DLD1 (cell line): Measurements from ENCODE around the gene AUTS2.

Experiments used
- in situ Hi-C: cut with HindIII; loops from 2 replicates; pipeline ENCODE4 v1.10.0; 2017; ENCODE audit warnings: low sequenced_read_pairs

Gene AUTS2

GRCh38 chr7:70463352-70463938 lies 865.2 kb downstream of the AUTS2 start:
- in situ Hi-C loops: no loop called here

- in situ Hi-C loops: no loop called here
Measured at GRCh38 chr7:70466725-70467364, 868.6 kb downstream of the AUTS2 start.

DNA sequence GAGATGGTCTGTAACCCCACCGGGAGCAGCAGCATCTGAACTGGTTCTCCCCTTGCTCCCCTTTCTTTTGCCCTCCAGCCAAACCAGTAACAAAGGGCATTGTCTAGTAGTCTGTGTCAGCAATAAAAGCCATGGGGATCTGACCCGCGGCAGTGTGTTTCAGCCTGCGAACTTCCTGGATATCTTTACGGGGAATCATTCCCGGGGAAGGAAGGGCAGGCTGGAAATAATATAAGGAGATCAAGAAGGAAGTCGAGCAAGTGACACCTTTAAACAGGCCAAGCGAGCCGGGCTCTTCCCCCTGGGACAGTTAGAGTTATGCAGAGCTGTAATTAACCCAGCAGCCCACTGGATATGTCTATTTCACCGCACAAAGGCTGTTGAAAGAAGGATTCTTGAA lies 872.5 kb downstream of the AUTS2 start:
- in situ Hi-C loops: no loop called here

DNA sequence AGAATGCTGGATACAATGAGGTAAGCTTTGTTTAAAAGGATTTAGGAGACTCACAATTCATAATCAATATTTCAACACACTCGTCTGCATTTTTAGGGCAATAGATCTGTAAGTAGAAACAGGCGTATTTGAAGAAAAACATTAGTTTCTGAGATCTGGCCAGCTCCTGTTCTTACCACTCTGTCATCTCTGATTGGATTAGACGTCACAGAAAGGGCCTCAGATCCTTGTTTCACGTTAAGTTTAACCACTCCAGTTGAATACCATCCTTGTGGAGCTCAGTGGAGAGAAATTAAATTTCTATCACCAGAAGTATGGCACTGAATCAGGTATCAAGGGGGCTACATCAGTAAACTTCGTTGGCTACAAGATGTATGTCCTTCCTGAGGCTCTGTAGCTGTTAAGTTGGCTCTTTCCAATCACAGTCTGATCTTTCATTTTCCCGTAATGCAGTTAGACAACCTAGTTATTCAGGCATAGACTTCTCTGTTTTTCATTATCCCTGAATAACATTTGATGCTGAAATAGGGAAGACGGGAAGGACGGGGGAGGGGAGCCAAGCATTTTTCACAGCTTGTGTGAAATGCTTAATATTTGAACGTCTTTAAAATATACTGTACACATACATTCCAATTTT lies 874.4 kb downstream of the AUTS2 start:
- in situ Hi-C loops: no loop called here

DNA sequence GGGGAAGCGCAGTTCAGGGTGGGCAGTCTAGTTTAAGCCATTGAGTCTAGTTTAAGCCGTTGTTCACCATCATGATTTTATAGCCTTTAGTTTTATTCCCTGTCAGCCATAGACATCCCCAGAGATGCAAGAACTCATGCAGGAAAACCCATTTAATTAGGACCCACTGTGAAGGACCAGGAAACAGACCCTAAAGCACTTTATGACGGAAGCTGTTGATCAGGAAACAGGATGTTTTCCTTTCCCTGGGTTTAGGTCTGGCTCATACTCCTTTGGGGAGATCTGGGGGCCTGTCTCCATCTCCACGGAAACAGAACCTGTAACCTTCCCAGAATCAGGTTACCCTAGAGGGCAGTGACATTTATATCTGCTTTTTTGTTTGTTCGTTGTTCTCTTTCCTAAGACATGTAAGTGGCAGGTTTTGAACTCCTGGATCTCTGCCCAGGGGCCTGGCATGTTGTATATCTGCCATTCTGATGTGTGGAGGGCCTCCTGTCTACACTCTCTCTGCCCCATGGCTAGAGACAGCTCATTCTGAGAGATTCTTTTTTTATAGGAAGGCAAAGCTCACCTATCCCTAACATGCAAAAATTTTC lies 876.5 kb downstream of the AUTS2 start:
- in situ Hi-C loops: no loop called here

DNA sequence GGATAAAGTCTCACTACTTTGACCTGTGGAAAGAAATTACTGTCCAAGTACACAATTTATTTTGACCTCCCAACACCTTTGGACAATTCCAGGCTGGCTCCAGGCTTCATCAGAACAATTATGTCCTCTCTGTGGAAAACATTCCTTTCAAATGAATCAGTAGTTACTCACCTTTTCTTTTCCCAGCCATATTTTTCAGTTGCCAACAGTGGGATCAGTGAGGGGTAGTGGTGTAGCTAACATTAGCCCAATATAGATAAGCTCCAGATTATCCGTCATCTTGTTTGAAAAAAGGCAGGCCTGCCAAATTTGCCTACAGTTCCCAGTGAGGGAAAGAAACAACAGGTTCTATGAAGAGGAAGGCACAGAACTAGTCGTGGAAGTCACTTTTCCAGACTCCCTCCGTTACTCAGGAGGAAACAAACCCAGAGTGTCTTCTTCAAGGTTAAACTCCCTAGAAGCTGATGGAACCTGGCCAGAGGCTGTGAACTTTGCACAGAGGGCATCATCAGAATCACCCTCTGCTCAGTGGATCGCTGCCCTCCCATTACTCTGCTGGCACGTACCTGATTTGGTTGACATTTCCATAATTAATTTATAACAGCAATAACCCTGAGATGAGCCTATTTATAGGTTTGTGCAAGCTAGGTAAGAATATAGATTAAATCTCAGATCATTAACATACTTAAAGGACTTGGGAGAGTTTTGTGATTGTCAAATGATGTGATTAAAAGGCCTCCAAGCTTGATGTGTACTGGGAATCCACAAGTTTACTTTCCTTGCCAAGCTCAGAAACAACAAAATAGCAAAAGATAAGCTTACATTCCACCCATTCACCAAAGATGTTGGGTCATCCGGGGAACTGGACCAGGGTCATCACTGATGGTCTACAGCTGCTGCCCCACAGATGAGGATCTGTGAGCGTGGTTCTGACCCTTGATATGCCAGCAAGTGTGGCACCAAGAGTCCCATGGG lies 879.0 kb downstream of the AUTS2 start:
- in situ Hi-C loops: no loop called here

- in situ Hi-C loops: no loop called here
Measured at GRCh38 chr7:70479153-70480021, 881.1 kb downstream of the AUTS2 start.

- in situ Hi-C loops: no loop called here
Measured at GRCh38 chr7:70480927-70481569, 882.8 kb downstream of the AUTS2 start.

- in situ Hi-C loops: no loop called here
Measured at GRCh38 chr7:70481570-70482123, 883.4 kb downstream of the AUTS2 start.

- in situ Hi-C loops: no loop called here
Measured at GRCh38 chr7:70484255-70484654, 886.0 kb downstream of the AUTS2 start.

GRCh38 chr7:70486977-70487376 lies 888.7 kb downstream of the AUTS2 start:
- in situ Hi-C loops: no loop called here

GRCh38 chr7:70487428-70487827 lies 889.2 kb downstream of the AUTS2 start:
- in situ Hi-C loops: no loop called here

DNA sequence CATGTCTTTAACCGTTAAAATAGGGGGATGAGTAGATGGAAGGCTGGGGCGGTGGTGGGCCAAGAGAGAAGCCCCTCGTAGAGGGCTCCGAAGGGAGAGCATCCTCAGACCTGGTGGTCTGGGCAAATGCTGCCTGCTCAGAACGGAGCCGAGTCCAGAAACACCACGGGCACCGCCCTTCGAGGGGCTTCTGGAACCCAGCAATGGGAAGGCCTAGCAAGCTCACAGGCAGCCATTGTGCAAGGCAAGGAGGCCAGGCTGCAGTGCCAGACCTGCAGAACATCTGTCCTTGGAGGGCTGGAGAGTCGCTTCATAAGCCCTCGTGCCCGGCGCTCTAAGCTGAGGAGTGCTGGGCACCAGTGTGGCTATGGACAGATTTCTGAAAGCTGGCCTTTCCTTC lies 889.6 kb downstream of the AUTS2 start:
- in situ Hi-C loops: no loop called here

- in situ Hi-C loops: no loop called here
Measured at GRCh38 chr7:70489813-70490212, 891.5 kb downstream of the AUTS2 start.

- in situ Hi-C loops: no loop called here
Measured at GRCh38 chr7:70492625-70493024, 894.4 kb downstream of the AUTS2 start.

DNA sequence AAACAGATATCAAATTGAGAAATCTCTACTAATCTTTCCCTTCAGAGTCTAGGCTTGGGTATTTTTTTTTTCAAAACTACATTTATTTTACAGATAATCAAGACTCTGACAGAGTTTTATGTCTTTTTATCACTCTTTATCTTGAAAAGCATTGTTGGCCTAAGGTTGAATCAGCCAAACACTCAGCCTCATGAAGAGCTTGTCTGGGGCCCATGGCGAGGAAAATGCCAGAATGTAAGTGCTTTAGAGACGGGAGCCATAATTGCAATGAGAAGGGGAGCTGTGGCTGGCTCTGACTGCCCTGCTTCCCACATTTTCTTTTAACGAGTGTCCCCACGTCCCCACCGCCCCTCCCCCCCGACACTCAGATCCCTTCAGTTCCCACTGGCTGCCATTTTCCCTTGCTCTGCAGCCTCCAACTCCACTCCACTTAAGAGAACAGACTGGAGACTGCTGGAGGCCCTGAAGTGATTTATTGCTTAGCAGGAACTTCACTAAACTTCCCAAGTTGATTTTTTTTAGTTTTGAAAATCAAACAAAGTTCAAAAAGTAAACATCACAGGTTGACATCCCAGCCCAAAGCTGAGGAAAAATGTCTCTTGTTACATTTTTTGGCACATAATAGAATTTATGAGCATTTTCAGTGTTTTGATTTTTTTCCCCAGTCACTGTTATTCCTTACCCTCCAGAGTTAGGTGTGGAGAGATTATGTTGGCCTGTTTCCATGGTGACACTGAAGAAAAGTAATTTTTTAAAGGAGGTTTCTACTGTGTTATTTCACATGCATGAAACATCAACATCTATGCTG lies 896.2 kb downstream of the AUTS2 start:
- in situ Hi-C loops: no loop called here

- in situ Hi-C loops: no loop called here
Measured at GRCh38 chr7:70495033-70495376, 896.7 kb downstream of the AUTS2 start.

GRCh38 chr7:70497793-70498192 lies 899.5 kb downstream of the AUTS2 start:
- in situ Hi-C loops: no loop called here
